HL-60/S4 (cell line): Measurements from ENCODE around the gene GSTO2.

ENCODE experiments used
- in situ Hi-C: fragments of 300-500 bp; cut with MboI; formaldehyde crosslinking; loops from 2 replicates; pipeline ENCODE4 v1.14.3; 2022; ENCODE audit warnings: low sequenced_read_pairs

Gene GSTO2

GRCh38 chr10:104277785-104278184 is 8.8 kb downstream of the GSTO2 start:
- in situ Hi-C loops, result no loop called here

- in situ Hi-C loops, result no loop called here
Measured at GRCh38 chr10:104279550-104280259, 10.7 kb downstream of the GSTO2 start.

DNA sequence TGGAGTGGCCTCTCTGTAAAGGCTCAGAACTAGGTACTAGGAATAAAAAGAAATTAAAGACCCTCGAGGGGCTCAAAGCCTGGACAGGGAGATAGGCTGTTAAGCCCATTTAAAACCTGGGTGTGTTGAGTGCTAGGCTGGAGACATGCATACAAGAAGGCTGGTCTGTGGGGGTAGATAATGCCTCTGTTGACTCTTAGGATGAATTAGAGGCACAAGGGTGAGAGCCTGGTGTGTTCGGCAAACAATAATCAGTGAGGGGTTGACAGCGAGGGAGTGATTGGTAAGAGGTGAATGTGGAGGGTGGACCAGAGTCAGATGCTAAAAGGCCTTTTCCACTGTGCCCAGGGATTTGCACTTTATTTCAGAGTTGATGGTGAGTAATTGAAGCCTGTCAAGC is 12.7 kb downstream of the GSTO2 start:
- in situ Hi-C loops, result no loop called here

- in situ Hi-C loops, result no loop called here
Measured at GRCh38 chr10:104284846-104285245, 15.9 kb downstream of the GSTO2 start.

DNA sequence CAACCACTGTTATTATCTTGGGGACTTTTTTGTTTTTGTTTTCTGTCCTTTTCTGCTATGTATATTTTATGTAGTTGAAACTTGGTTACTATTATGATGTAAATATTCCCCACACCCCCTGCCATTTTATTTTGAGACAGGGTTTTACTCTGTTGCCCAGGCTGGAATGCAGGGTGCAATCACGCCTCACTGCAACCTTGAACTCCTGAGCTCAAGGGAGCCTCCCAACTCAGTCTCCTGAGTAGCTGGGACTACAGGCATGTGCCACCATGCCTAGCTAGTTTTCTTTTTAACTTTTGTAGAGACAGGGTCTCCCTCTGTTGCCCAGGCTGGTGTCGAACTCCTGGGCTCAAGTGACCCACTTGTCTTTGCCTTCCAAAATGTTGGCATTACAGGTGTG is 18.0 kb downstream of the GSTO2 start:
- in situ Hi-C loops, result no loop called here

DNA sequence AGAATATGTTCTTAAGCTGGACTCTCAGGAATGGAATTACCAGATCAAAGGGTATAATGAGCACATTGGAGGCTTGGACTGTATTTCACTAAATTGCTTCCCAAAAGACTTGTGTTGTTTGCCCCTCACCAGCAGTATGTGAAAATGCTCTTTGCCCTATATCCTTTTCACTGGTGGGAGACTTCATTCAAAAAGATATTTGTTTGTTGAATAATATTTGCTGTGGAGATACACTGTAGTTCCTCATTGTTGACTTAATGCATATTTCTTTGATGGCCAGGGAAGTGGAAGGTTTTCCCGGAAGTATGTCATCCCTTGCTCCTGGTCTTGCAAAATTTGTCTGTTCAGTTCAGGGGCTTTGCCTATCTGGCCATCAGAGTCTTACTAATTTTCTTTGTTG is 19.4 kb downstream of the GSTO2 start:
- in situ Hi-C loops, result no loop called here

GRCh38 chr10:104291439-104291951 is 22.5 kb downstream of the GSTO2 start:
- in situ Hi-C loops, result loop anchor here (5.0 kb wide), 1 partner anchor 61 kb away; the partner anchor contains the start of gene CFAP58

GRCh38 chr10:104293011-104293410 is 24.0 kb downstream of the GSTO2 start:
- in situ Hi-C loops, result loop anchor here (5.0 kb wide), 1 partner anchor 59 kb away; the partner anchor contains the start of gene CFAP58

GRCh38 chr10:104293781-104294321 is 24.9 kb downstream of the GSTO2 start:
- in situ Hi-C loops, result loop anchor here (5.0 kb wide), 1 partner anchor 58 kb away; the partner anchor contains the start of gene CFAP58

GRCh38 chr10:104296687-104297436 is 27.9 kb downstream of the GSTO2 start:
- in situ Hi-C loops, result no loop called here

- in situ Hi-C loops, result no loop called here
Measured at GRCh38 chr10:104297697-104298660, 29.0 kb downstream of the GSTO2 start.

GRCh38 chr10:104299031-104299904 is 30.3 kb downstream of the GSTO2 start:
- in situ Hi-C loops, result no loop called here

- in situ Hi-C loops, result no loop called here
Measured at GRCh38 chr10:104300002-104300735, 31.2 kb downstream of the GSTO2 start.

- in situ Hi-C loops, result no loop called here
Measured at GRCh38 chr10:104300736-104301292, 31.8 kb downstream of the GSTO2 start.

- in situ Hi-C loops, result no loop called here
Measured at GRCh38 chr10:104301907-104302690, 33.1 kb downstream of the GSTO2 start.

DNA sequence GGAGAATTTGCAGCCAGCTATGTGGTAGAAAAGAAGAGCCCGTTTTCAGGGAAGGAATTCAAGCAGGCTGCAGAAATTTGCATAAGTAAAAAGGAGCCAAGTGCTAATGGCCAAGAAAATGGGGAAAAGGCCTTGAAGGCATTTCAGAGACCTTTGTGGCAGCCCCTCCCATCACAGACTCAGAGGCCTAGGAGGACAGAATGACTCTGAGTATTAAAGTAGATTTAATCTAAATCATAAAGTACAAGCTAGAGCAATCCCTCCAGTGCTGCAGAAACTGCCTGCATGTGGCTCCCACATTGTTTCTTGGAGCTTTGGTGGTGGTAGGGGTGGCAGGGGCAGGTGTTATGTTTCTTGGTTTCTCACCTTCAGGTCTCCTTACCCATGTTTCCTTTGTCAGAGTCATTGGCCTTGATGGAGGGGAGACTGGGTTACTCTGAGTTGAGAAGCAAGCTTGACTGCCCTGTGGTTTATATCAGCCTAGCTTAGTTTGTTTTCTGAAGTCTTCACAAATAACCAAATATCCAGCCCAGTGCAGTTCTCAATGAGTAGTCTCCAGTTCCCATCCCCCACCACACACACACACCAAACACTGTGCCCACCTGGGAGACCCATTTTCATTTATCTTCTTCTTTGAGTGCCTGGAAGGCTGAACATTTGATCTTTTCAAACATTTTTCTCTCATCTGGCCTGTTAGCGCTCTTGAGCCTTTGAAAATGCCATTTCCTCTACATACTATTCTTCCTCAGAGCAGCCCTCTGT is 34.8 kb downstream of the GSTO2 start:
- in situ Hi-C loops, result no loop called here

- in situ Hi-C loops, result no loop called here
Measured at GRCh38 chr10:104304356-104304745, 35.4 kb downstream of the GSTO2 start.
